GM23338 (cell line): Measurements from ENCODE around the gene ARID4A. TPM values are rescaled to one million over a fixed set of nuclear protein-coding genes. Genes with fewer than 3 reads are reported as not detected.
"Not testable (repeated sequence)": the region's sequence is repeated elsewhere in the genome, so short reads cannot be mapped to it uniquely, and the experiment has no call there.

Source experiments
- ATAC-seq: fragments of 200-7000 bp; cut with Tn5 transposase; 3 replicates; pipeline ENCODE4 v1.9.1; 2020
- DNase-seq: peaks from one replicate; pipeline ENCODE4 v3.0.0-alpha.2; 2015; ENCODE audit warnings: low spot score
- H2AFZ ChIP-seq: fragments of 200-600 bp; sonication (generic); 2 replicates; pipeline ENCODE4 v1.8.0; 2016; ENCODE audit warnings: antibody characterized with exemption, mild to moderate bottlenecking, moderate library complexity
- H3F3A ChIP-seq: fragments of 200-600 bp; sonication (generic); replicated peaks from 2 replicates; pipeline ENCODE4 v1.8.0; 2017; ENCODE audit warnings: antibody characterized with exemption, mixed run types, low read depth
- H3K27ac ChIP-seq: fragments of 200-600 bp; sonication (generic); 2 replicates; pipeline ENCODE4 v1.6.1; 2016; ENCODE audit warnings: low read depth
- H3K27me3 ChIP-seq: fragments of 200-600 bp; sonication (generic); 2 replicates; pipeline ENCODE4 v1.8.0; 2016; ENCODE audit warnings: mild to moderate bottlenecking, mixed run types, moderate library complexity; ENCODE audit not compliant: insufficient read depth
- H3K36me3 ChIP-seq: fragments of 200-600 bp; sonication (generic); 2 replicates; pipeline ENCODE4 v1.8.0; 2016; ENCODE audit warnings: mild to moderate bottlenecking; ENCODE audit not compliant: insufficient read depth
- H3K4me1 ChIP-seq: fragments of 200-600 bp; sonication (generic); 2 replicates; pipeline ENCODE4 v1.8.0; 2016; ENCODE audit warnings: mild to moderate bottlenecking, moderate library complexity; ENCODE audit not compliant: insufficient read depth
- H3K4me2 ChIP-seq: fragments of 200-600 bp; sonication (generic); 2 replicates; pipeline ENCODE4 v1.7.1; 2017; ENCODE audit warnings: mixed run types
- H3K4me3 ChIP-seq: fragments of 200-600 bp; sonication (generic); 2 replicates; pipeline ENCODE4 v1.6.1; 2016; ENCODE audit warnings: mixed run types
- H3K79me2 ChIP-seq: fragments of 200-600 bp; sonication (generic); replicated peaks from 2 replicates; pipeline ENCODE4 v1.8.0; 2017; ENCODE audit warnings: mild to moderate bottlenecking; ENCODE audit not compliant: insufficient read depth
- H3K9me2 ChIP-seq: fragments of 200-600 bp; sonication (generic); 2 replicates; pipeline ENCODE4 v1.8.0; 2017; ENCODE audit not compliant: insufficient read depth
- H4K20me1 ChIP-seq: fragments of 200-600 bp; sonication (generic); replicated peaks from 2 replicates; pipeline ENCODE4 v1.8.0; 2017; ENCODE audit warnings: mild to moderate bottlenecking; ENCODE audit not compliant: insufficient read depth
- H3K27ac Mint-ChIP-seq: 2 replicates; pipeline ENCODE4 v1.8.0; 2020; ENCODE audit warnings: inconsistent platforms, mild to moderate bottlenecking, moderate library complexity, mixed read lengths
- H3K27me3 Mint-ChIP-seq: 3 replicates; pipeline ENCODE4 v1.8.0; 2022; ENCODE audit warnings: low read depth, mild to moderate bottlenecking, moderate library complexity, mixed read lengths, inconsistent platforms; ENCODE audit not compliant: insufficient read depth, poor library complexity
- H3K36me3 Mint-ChIP-seq: 3 replicates; pipeline ENCODE4 v1.8.0; 2021; ENCODE audit warnings: low read depth, mild to moderate bottlenecking, inconsistent platforms, moderate library complexity, mixed read lengths
- H3K4me1 Mint-ChIP-seq: 3 replicates; pipeline ENCODE4 v1.8.0; 2020; ENCODE audit warnings: mild to moderate bottlenecking, inconsistent platforms, mixed read lengths
- H3K4me3 Mint-ChIP-seq: 3 replicates; pipeline ENCODE4 v1.8.0; 2021; ENCODE audit warnings: moderate library complexity, mild to moderate bottlenecking, inconsistent platforms, mixed read lengths
- H3K9me3 Mint-ChIP-seq: 3 replicates; pipeline ENCODE4 v1.8.0; 2020; ENCODE audit warnings: moderate library complexity, mild to moderate bottlenecking, inconsistent platforms, mixed read lengths
- EZH2 ChIP-seq: fragments of 200-600 bp; sonication (generic); IDR thresholded peaks from one replicate; pipeline ENCODE4 v1.8.0; 2017; ENCODE audit warnings: antibody characterized with exemption, mild to moderate bottlenecking, low read depth; ENCODE audit not compliant: unreplicated experiment
- polyA plus RNA-seq: library from polyadenylated mRNA; unstranded; fragments of >200 nt; fragmentation: Nextera tagmentation; extraction: Ambion mirVana; gene quantifications from 2 replicates; pipeline ENCODE4 v1.2.1, GENCODE V29; 2016
- small RNA-seq: library from RNA; depleted of rRNA; stranded (forward); fragments of <200 nt; gene quantifications from one replicate; pipeline ENCODE3, GENCODE V24; 2014; ENCODE audit warnings: low replicate concordance
- total RNA-seq: library from RNA; depleted of rRNA; stranded (reverse); fragments of >200 nt; shearing (Covaris generic); gene quantifications from 2 replicates; pipeline ENCODE4 v1.2.3, GENCODE V29; 2014; rRNA removed

ARID4A gene
- total and polyA plus RNA-seq, 2 experiments from 2014 or later = 9.1 to 25.4 TPM

DNA sequence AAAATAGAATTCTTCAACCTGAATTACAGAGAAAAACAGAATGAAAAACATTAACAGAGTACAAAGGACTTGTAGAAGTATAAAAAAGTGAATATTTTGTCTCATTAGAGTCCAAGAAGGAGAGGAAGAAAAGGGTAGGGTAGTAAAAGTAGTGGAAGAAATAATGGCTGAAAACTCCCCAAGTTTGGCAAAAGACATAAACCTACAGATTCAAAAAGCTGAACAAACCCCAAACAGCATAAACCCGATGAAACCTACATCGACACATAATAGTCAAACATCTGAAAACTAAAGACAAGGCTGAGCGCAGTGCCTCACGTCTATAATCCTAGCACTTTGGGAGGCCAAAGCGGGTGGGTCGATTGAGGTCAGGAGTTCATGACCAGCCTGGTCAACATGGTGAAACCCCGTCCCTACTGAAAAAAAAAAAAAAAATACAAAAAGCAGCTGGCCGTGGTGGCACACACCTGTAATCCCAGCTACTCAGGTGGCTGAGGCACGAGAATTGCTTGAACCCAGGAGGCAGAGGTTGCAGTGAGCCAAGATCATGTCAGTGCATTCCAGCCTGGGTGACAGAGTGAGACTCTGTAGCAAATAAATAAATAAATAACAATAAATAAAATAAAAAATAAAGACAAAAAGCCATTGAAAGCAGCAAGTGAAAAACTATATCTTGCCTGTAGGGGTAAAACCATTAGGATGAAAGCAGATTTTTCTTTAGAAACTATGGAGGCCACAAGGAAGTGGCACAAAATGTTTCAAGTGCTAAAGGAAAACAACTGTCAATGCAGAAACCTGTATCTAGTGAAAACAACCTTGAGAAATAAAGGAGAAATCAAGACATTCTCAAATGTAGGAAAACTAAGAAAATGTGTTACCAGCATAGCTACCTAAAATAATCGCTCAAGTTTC is 117.5 kb downstream of the ARID4A start:
- H3K4me1 ChIP-seq = no peaks in the 10 kb centered on the region
- no peak for ATAC-seq
- Mint-ChIP-seq H3K9me3 (no peaks in the 10 kb centered on the region; the same call in 2 of the 3 replicates), H3K27ac (no peak overlapping the region), H3K4me1 (peaks cover 8% of the 10 kb centered on the region; the same call in 2 of the 3 replicates), H3K36me3 (peaks cover 70% of the 10 kb centered on the region), H3K27me3 (peaks cover 1% of the 10 kb centered on the region), H3K4me3 (no peak overlapping the region)
- DNase-seq = no peak
- H3K4me2 ChIP-seq = no peak overlapping the region
- H4K20me1 ChIP-seq = 0 out of 2 replicates have a peak, but pooled peaks cover 9% of the 10 kb centered on the region
- H3K36me3 ChIP-seq = peaks cover 23% of the 10 kb centered on the region
- H3K27me3 ChIP-seq = no peaks in the 10 kb centered on the region
- no peak for TF ChIP-seq EZH2
- H2AFZ ChIP-seq = no peak overlapping the region
- no peaks in the 10 kb centered on the region for H3F3A ChIP-seq
- H3K79me2 ChIP-seq = peaks cover 10% of the 10 kb centered on the region
- H3K4me3 ChIP-seq = no peak overlapping the region
- no peaks in the 10 kb centered on the region for H3K9me2 ChIP-seq
- H3K27ac ChIP-seq = no peak overlapping the region

DNA sequence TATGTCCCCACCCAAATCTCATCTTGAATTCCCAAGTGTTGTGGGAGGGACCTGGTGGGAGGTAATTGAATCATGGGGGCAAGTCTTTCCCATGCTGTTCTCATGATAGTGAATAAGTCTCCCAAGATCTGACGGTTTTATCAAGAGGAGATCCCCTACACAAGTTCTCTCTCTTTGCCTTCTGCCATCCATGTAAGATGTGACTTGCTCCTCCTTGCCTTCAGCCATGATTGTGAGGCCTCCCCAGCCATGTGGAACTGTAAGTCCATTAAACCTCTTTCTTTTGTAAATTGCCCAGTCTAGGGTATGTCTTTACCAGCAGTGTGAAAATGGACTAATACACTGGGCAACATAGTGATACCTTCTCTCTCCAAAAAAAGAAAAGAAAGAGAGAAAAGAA is 118.6 kb downstream of the ARID4A start:
- not testable (repeated sequence) for ATAC-seq, H3K9me2 ChIP-seq, H3K27me3 Mint-ChIP-seq, H2AFZ ChIP-seq, H3K27ac Mint-ChIP-seq, DNase-seq, H3K4me1 ChIP-seq, H3K27me3 ChIP-seq, H3K9me3 Mint-ChIP-seq, H3F3A ChIP-seq, H3K4me1 Mint-ChIP-seq, H3K27ac ChIP-seq, H3K4me2 ChIP-seq, H3K4me3 Mint-ChIP-seq, H3K4me3 ChIP-seq
- Histone ChIP-seq H3K36me3 (peaks cover 32% of the 10 kb centered on the region), H3K79me2 (peaks cover 13% of the 10 kb centered on the region), H4K20me1 (peaks cover 15% of the 10 kb centered on the region; the same call in 1 of the 2 replicates)
- H3K36me3 Mint-ChIP-seq = peaks cover 71% of the 10 kb centered on the region

Small RNAs within 50 kb of the gene (small RNA-seq; reads per million reads assigned to genes)
- gene RNU6-341P = not detected

Other genes with a start within 250 kb of the ARID4A start
- gene ARMH4, start 146.3 kb upstream of the ARID4A start, total RNA-seq = 20.2 and 30.8 TPM in 2 replicates
- 13.9 and 15.5 TPM in 2 replicates for gene ARMH4, start 146.3 kb upstream of the ARID4A start, polyA plus RNA-seq
- 30.8 and 48.7 TPM in 2 replicates for gene ACTR10, start 98.4 kb upstream of the ARID4A start, total RNA-seq
- gene ACTR10, start 98.4 kb upstream of the ARID4A start, polyA plus RNA-seq = 50.2 and 51.3 TPM in 2 replicates
- 184 and 249 TPM in 2 replicates for gene PSMA3, start 53.7 kb upstream of the ARID4A start, total RNA-seq
- 677 and 691 TPM in 2 replicates for gene PSMA3, start 53.7 kb upstream of the ARID4A start, polyA plus RNA-seq
- not detected in 2 replicates for gene TOMM20L, start 97.4 kb downstream of the ARID4A start, total RNA-seq
- gene TOMM20L, start 97.4 kb downstream of the ARID4A start, polyA plus RNA-seq = not detected in 2 replicates
- gene TIMM9, start 129.0 kb downstream of the ARID4A start, total RNA-seq = 40.3 and 101 TPM in 2 replicates
- 124 and 146 TPM in 2 replicates for gene TIMM9, start 129.0 kb downstream of the ARID4A start, polyA plus RNA-seq
- 23.7 and 26.0 TPM in 2 replicates for gene KIAA0586, start 129.2 kb downstream of the ARID4A start, total RNA-seq
- 15.3 and 22.2 TPM in 2 replicates for gene KIAA0586, start 129.2 kb downstream of the ARID4A start, polyA plus RNA-seq